ENCODE data around the gene PLPP4.

- TF ChIP-seq, protein P1, sequence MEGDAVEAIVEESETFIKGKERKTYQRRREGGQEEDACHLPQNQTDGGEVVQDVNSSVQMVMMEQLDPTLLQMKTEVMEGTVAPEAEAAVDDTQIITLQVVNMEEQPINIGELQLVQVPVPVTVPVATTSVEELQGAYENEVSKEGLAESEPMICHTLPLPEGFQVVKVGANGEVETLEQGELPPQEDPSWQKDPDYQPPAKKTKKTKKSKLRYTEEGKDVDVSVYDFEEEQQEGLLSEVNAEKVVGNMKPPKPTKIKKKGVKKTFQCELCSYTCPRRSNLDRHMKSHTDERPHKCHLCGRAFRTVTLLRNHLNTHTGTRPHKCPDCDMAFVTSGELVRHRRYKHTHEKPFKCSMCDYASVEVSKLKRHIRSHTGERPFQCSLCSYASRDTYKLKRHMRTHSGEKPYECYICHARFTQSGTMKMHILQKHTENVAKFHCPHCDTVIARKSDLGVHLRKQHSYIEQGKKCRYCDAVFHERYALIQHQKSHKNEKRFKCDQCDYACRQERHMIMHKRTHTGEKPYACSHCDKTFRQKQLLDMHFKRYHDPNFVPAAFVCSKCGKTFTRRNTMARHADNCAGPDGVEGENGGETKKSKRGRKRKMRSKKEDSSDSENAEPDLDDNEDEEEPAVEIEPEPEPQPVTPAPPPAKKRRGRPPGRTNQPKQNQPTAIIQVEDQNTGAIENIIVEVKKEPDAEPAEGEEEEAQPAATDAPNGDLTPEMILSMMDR (IDR thresholded peaks at IDR 0.05), result no peak
- TF ChIP-seq EZH2 (IDR thresholded peaks at IDR 0.05), result no peak
- no peak for TF ChIP-seq EZH2phosphoT487 (IDR thresholded peaks at IDR 0.05)
Observed at GRCh38 chr10:120515741-120516140, 58.7 kb downstream of the PLPP4 start.
